IPS-15b (cell line): Measurements from ENCODE around the gene SRSF2.
"Not testable (repeated sequence)": the region's sequence is repeated elsewhere in the genome, so short reads cannot be mapped to it uniquely, and the experiment has no call there.

Experiments
- H3K27me3 ChIP-seq: one replicate; pipeline ENCODE4 v1.6.1; 2013; ENCODE audit warnings: low read length; ENCODE audit not compliant: control insufficient read depth, insufficient read depth
- H3K36me3 ChIP-seq: one replicate; pipeline ENCODE4 v1.6.1; 2013; ENCODE audit warnings: low read length; ENCODE audit not compliant: control insufficient read depth, insufficient read depth
- H3K4me1 ChIP-seq: one replicate; pipeline ENCODE4 v1.6.1; 2013; ENCODE audit warnings: mild to moderate bottlenecking, low read length; ENCODE audit not compliant: control insufficient read depth, insufficient read depth
- H3K4me3 ChIP-seq: one replicate; pipeline ENCODE4 v1.5.1; 2013; ENCODE audit warnings: low read depth, low read length
- H3K9ac ChIP-seq: one replicate; pipeline ENCODE4 v1.6.1; 2013; ENCODE audit warnings: low read depth, mild to moderate bottlenecking, low read length
- H3K9me3 ChIP-seq: one replicate; pipeline ENCODE4 v1.6.1; 2013; ENCODE audit warnings: mild to moderate bottlenecking, low read length; ENCODE audit not compliant: control insufficient read depth, insufficient read depth

SRSF2 gene

DNA sequence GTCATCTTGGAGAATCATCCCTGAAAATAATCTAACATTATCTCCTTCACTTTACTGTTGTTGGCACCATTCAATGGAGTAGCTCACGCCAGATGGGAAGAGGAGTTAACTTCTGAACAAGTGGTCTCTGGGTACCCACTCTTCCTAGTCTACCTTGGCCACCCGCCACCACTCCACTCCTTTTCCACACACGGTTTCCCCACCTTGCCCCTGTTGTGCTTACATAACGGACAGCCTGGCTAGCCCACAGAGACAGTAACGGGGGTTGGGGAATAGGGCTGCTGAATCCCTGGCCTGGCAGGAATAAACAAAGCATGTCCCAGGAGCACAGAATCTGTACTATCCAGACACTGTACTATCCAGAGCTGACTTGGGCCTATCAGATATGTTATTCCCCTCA, 22.8 kb downstream of the SRSF2 start:
- H3K9me3 ChIP-seq: no peaks in the 10 kb centered on the region
- H3K4me3 ChIP-seq: no peak overlapping the region
- peaks cover 9% of the 10 kb centered on the region for H3K27me3 ChIP-seq
- H3K4me1 ChIP-seq: no peaks in the 10 kb centered on the region
- H3K36me3 ChIP-seq: peaks cover 9% of the 10 kb centered on the region
- H3K9ac ChIP-seq: no peak overlapping the region

DNA sequence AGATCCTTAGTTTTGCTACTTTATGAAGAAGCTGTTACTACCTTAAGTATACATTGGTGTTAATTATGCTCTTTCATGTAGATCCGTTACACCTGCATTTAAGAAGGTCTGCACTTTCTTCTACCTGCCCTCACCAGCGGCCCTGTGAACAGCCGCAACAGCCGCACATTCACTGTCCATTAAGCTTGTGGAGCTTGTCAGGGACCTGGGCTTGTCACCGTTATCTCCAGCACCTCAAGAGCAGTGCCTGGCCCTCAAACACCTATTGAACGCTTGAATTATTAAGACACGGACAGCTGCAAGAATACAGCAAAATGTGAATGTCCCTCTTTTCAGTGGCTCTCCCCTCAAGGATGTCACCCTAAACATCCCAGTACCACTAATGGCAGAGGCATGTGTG, 23.4 kb downstream of the SRSF2 start:
- no peak overlapping the region for H3K4me3 ChIP-seq
- H3K27me3 ChIP-seq: peaks cover 15% of the 10 kb centered on the region
- H3K4me1 ChIP-seq: peaks cover 3% of the 10 kb centered on the region
- H3K9me3 ChIP-seq: no peaks in the 10 kb centered on the region
- H3K36me3 ChIP-seq: peaks cover 8% of the 10 kb centered on the region
- H3K9ac ChIP-seq: no peak overlapping the region

DNA sequence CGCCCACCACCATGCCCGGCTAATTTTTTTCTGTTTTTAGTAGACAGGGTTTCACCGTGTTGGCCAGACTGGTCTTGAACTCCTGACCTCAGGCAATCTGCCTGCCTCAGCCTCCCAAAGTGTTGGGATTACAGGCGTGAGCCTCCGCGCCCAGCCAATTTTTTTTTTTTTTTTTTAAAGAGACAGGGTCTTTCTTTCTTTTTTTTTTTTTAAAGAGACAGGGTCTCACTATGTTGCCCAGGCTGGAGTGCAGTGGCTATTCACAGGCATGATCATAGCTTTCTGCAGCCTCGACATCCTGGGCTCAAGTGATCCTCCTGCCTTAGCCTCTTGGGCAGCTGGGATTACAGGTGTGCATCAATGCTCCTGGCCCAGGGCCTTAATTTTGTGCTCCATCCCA, 24.8 kb downstream of the SRSF2 start:
- not testable (repeated sequence) for H3K9ac ChIP-seq
- peaks cover 13% of the 10 kb centered on the region for H3K4me1 ChIP-seq

DNA sequence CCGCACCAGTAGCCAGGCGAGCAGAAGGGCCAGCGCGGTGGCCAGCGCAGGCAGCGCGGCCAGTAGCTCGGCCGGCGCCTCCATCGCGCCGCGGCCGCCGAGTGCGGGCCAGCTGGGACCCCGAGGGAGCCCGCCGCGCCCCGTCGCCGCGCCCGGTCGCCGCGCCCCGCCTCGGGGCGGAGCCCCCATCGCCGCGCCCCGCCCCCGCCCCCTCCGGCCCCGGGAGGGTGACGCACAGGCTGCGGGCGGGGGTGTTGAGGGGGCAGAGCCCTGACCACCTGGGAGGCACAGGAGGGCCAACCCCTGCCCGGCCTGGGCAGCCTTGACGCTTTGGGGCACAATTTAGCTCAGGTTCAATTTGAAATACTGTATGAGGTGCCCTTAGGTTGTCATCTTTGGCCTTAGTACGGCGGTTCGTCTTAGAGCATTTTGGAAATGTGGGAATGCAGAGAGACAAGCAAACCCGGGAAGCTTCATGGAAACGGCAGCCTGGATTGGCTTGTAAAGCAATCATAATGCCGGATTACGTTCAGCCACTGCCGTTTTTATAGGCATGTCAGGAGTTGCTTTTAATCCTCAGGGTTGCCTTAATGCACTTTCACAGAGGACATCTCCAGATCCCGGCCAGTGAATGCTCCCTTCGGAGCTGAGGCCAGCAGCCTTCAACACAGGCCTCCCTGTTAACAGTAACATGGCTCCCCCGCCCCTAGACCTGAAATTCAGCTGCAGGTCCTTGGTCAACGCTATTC, 26.1 kb downstream of the SRSF2 start, which contains the start of gene MXRA7:
MXRA7 (minus strand) TSS at position 103 of the 749 bp plus-strand sequence; CDS start at position 84, 19 bp downstream.
- H3K27me3 ChIP-seq: peaks cover 22% of the 10 kb centered on the region
- peaks cover 13% of the 10 kb centered on the region for H3K4me1 ChIP-seq
- H3K36me3 ChIP-seq: no peaks in the 10 kb centered on the region
- peak within 1 kb of the TSS; percentile 63 for H3K4me3 ChIP-seq
- H3K9me3 ChIP-seq: no peaks in the 10 kb centered on the region
- no peak within 1 kb of the TSS for H3K9ac ChIP-seq

More for the DNA sequence above, 24.8 kb downstream of the SRSF2 start:
- H3K4me3 ChIP-seq, H3K36me3 ChIP-seq, H3K9me3 ChIP-seq: not testable (repeated sequence)
- peaks cover 22% of the 10 kb centered on the region for H3K27me3 ChIP-seq

DNA sequence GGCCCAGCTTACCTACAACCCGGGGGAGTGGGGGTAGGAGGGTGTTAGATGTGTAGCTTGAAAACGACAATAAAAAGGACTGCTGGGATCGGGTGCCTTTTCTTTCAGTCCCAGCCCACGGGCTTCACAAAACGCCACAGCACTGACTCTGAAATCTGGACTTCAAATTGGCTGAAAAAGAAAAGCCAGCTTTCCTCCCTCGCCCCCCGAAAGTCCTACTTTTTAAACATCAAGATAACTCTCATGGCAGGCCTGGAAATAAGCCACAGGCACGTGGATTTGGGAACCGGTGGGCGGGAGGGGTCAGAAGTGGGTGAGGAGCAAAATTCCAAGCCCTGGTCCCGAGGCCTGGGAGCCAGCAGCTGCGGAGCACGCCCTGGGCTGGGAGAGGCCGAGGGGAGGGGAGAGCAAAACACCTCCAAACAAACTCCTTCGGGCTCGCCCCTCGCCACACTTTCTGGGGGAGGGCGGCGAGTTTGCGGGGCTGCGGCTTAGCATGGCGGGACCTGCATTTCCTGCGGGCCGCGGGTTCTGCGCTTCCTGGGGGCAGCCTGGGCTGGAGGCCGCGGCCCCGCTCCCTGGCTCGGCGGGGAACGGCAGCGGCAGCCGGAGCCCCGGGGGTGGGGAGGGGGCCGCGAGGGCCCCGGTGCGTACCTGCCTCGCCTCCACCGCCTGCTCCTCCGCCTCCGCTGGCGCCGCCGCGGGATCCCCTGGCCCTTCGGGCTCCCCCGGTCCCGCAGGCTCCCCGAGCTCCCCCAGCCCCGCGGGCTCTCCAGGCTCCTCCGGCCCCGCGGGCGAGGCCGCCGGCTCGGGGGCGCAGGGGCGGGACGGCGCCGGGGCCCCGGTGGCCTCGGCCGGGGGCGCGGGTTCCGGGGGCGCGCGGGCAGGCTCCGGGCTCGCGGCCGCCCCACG, 26.9 kb downstream of the SRSF2 start:
- not testable (repeated sequence) for H3K9me3 ChIP-seq, H3K36me3 ChIP-seq, H3K9ac ChIP-seq
- Histone ChIP-seq H3K4me1 (peaks cover 13% of the 10 kb centered on the region), H3K4me3 (peak overlapping the region; percentile 63), H3K27me3 (peaks cover 22% of the 10 kb centered on the region)

DNA sequence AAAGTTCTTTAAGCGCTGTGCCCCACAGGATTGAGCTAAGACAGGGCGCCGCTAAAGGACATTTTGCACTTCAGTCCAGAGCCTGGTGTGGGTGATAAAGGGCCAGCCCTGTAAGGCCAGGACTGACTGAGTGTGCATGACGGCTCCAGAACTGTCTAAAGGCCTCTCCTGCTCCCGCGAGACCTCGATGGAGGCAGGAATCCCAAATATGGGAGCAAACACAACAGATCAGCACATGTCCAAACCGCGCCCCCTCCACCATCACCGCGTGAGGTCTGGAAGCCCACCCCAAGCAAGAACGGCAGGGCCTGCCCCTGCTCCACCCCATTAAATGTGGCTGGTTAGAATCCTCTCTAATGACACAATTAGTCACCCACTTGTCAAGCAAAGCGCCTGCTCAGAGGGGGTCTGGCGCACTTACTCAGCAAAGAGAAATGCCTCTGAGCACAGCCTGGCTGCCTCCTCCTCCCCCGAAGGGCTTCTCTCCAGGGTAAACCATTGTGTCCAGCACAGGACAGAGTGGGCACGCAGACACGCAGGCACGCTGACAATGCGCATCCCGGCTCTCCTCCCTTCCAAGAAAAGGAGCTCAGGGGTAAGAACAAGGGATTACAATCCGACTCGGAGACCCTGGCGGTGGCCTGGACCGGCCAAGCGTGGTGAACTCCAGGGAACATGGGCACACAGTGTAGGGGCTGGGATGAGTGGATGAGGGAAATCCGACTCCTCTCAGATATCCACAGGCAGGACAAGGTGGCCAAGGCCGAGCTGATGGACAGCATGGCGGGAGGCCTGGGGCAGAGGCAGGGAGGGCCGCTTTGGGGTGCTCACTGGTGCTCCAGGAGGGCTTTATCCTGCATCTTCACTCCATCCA, 27.8 kb downstream of the SRSF2 start:
- H3K4me1 ChIP-seq: peaks cover 13% of the 10 kb centered on the region
- H3K9me3 ChIP-seq: no peaks in the 10 kb centered on the region
- H3K4me3 ChIP-seq: peak overlapping the region; percentile 63
- H3K36me3 ChIP-seq: no peaks in the 10 kb centered on the region
- H3K9ac ChIP-seq: no peak overlapping the region
- H3K27me3 ChIP-seq: peaks cover 22% of the 10 kb centered on the region

DNA sequence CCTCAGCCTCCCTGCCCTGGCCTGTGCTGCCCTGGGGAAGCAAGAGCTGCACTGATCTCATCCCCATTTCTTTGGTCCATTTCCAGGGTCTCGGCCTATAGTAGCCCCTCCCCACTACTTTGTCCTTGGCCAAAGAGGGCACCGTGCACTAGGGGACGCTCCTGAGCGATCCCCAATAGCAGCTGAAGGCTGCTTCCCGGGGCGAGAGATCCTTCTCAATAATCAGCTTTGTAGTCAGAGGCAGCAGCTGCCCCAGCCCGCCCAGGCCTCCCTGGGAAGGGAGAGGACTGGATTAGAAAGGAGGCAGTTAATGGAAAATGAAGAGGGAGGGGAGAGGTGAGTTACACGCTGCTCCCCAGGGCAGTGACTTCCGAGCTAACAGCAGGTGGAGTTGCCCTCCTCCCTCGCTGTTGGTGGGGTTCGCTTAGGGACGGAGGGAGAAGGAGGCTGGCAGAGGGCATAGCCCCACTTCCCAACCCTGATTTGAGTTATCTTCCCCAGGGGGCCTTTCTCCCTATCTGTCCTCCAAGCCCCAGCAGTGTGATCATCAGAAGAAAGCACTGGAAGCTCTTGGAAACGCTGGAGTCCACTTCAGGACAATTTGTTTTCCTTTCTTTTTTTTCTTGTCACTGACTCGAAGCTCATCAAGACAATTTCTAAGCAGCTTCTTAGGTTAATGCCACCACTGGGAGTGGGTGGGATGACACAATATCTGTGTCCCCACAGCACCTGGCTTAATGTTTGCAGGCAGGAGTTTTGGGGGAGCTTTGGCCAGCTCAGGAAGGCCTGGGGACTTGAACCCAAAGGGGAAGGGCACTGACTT, 28.9 kb downstream of the SRSF2 start:
- no peaks in the 10 kb centered on the region for H3K36me3 ChIP-seq
- no peaks in the 10 kb centered on the region for H3K9me3 ChIP-seq
- peak overlapping the region; percentile 63 for H3K4me3 ChIP-seq
- H3K27me3 ChIP-seq: peaks cover 22% of the 10 kb centered on the region
- H3K9ac ChIP-seq: no peak overlapping the region
- H3K4me1 ChIP-seq: peaks cover 13% of the 10 kb centered on the region

DNA sequence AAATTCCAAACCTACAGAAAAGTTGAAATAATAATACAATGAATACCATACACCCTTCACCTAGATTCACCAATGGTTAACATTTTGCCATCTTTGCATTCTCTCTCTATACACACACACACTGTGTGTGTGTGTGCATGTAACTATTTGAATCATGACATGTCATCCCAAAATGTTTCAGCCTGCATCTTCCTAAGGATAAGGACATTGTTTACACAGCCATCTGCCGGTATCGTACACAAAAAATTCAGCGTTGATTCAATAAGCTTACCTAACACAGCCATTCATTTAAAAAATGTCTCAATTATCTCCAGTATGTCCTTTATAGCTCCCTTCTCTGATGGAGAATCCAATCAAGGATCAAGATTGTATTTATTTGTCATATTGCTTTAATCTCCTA, 30.3 kb downstream of the SRSF2 start:
- Histone ChIP-seq H3K36me3 (no peaks in the 10 kb centered on the region), H3K4me3 (no peak overlapping the region), H3K4me1 (peaks cover 15% of the 10 kb centered on the region), H3K9me3 (no peaks in the 10 kb centered on the region), H3K9ac (no peak overlapping the region), H3K27me3 (peaks cover 22% of the 10 kb centered on the region)

DNA sequence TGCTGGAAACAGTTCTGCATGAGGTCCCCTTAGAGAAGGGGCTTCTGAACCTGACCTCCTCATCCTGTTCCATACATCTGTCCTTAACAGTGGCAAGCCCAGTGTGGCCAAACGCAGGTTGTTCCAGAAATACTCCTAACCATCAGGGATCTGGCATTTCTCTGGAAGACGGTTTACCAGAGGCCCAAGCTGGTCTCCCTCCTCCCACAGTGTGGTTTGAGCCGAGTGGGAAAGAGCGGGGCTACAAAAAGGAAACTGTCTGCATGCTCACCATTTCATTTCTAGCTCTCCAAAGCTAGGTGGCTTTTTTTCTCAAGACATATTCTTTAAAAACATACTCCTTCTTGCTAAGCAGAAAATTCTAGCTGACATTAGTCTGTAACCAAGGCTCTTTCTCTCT, 32.3 kb downstream of the SRSF2 start:
- H3K4me1 ChIP-seq: peaks cover 23% of the 10 kb centered on the region
- H3K27me3 ChIP-seq: peaks cover 17% of the 10 kb centered on the region
- no peak overlapping the region for H3K4me3 ChIP-seq
- H3K36me3 ChIP-seq: no peaks in the 10 kb centered on the region
- no peak overlapping the region for H3K9ac ChIP-seq
- H3K9me3 ChIP-seq: no peaks in the 10 kb centered on the region

DNA sequence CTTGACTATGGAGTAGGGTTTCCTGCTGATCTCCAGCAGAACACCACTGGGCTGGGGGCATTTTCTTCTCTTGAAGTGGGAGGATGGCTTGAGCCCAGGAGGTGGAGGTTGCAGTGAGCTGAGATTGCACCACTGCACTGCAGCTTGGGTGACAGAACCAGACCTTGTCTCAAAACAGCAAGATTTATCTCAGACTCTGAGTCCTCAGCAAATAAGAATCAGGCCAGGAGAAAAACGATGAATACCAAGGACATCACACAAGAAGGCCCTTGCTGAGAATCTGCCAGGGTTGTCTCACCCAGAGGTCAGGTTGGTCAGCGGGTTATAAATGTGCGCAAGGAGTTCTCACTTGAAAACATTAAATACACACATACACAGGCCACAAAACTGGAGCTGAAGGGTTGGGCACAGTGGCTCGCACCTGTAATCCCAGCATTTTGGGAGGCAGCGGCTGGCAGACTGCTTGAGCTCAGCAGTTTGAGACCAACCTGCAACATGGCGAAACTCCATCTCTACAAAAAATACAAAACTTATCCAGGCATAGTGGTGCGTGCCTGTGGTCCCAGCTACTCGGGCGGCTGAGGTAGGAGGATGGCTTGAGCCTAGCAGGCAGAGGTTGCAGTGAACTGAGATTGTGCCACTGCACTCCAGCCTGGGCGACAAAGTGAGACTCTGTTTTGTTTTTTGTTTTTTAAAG, 34.0 kb downstream of the SRSF2 start:
- peaks cover 14% of the 10 kb centered on the region for H3K4me1 ChIP-seq
- H3K9ac ChIP-seq: no peak overlapping the region
- H3K36me3 ChIP-seq: no peaks in the 10 kb centered on the region
- H3K27me3 ChIP-seq: no peaks in the 10 kb centered on the region
- no peak overlapping the region for H3K4me3 ChIP-seq
- no peaks in the 10 kb centered on the region for H3K9me3 ChIP-seq
